Glutamatergic neuron (in vitro differentiated cells): Measurements from ENCODE around the gene PUDP. TPM values are rescaled to one million over a fixed set of nuclear protein-coding genes. Genes with fewer than 3 reads are reported as not detected.
"Not testable (repeated sequence)": the region's sequence is repeated elsewhere in the genome, so short reads cannot be mapped to it uniquely, and the experiment has no call there.

Experiments used
- DNase-seq: peaks from one replicate; pipeline ENCODE4 v3.0.0; 2022
- H3K27ac Mint-ChIP-seq: one replicate; pipeline ENCODE4 v1.8.0; 2020; ENCODE audit warnings: mild to moderate bottlenecking, mixed read lengths, inconsistent platforms; ENCODE audit not compliant: unreplicated experiment
- H3K27me3 Mint-ChIP-seq: one replicate; pipeline ENCODE4 v1.8.0; 2020; ENCODE audit warnings: mild to moderate bottlenecking, moderate library complexity, mixed read lengths, inconsistent platforms; ENCODE audit not compliant: unreplicated experiment
- H3K36me3 Mint-ChIP-seq: one replicate; pipeline ENCODE4 v1.8.0; 2020; ENCODE audit warnings: mild to moderate bottlenecking, mixed read lengths, inconsistent platforms; ENCODE audit not compliant: unreplicated experiment
- H3K4me1 Mint-ChIP-seq: one replicate; pipeline ENCODE4 v1.8.0; 2020; ENCODE audit warnings: mild to moderate bottlenecking, low read depth, mixed read lengths, inconsistent platforms; ENCODE audit not compliant: unreplicated experiment
- H3K4me3 Mint-ChIP-seq: one replicate; pipeline ENCODE4 v1.8.0; 2020; ENCODE audit warnings: mild to moderate bottlenecking, mixed read lengths, inconsistent platforms; ENCODE audit not compliant: unreplicated experiment
- H3K9me3 Mint-ChIP-seq: one replicate; pipeline ENCODE4 v1.8.0; 2020; ENCODE audit warnings: mild to moderate bottlenecking, moderate library complexity, mixed read lengths, inconsistent platforms; ENCODE audit not compliant: unreplicated experiment
- total RNA-seq: library from RNA; stranded (reverse); fragmentation: NEBNext Ultra II Directional; extraction: Animal tissue kit (Norgen Biotek cat#: 25700); gene quantifications from one replicate; pipeline ENCODE4 v1.2.1, GENCODE V29; 2021; ENCODE audit not compliant: unreplicated experiment
- TF ChIP-seq, protein P1 (sequence below): fragments of 200-600 bp; sonication (generic); IDR thresholded peaks from one replicate; pipeline ENCODE4 v1.5.0; 2021; ENCODE audit not compliant: partially characterized antibody, unreplicated experiment

PUDP gene
- total RNA-seq, 1 donor from 2014 or later = 22.7 TPM

DNA sequence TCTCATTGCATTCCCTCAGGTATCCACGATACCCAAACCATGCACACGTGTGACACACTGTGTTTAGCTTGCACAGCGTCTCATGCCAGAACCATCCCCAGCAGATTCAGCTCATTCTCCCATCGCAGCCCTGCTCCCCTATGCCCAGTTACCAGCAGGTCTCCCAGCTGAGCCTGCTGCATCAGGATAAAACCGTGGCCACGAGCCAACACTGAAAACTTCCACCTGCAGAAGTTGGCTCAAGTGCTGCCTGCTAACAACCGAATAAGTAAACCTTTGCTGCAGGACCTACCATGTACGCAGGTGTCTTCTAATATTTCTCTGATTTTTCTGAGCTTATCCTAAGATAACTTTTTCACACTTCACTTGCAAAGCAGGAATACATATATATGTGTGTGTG lies 120.9 kb downstream of the PUDP start:
- Mint-ChIP-seq H3K27ac (no peak overlapping the region), H3K9me3 (no peaks in the 10 kb centered on the region), H3K4me3 (no peak overlapping the region), H3K27me3 (peaks cover 2% of the 10 kb centered on the region), H3K4me1 (no peaks in the 10 kb centered on the region), H3K36me3 (no peaks in the 10 kb centered on the region)
- TF ChIP-seq, protein P1, sequence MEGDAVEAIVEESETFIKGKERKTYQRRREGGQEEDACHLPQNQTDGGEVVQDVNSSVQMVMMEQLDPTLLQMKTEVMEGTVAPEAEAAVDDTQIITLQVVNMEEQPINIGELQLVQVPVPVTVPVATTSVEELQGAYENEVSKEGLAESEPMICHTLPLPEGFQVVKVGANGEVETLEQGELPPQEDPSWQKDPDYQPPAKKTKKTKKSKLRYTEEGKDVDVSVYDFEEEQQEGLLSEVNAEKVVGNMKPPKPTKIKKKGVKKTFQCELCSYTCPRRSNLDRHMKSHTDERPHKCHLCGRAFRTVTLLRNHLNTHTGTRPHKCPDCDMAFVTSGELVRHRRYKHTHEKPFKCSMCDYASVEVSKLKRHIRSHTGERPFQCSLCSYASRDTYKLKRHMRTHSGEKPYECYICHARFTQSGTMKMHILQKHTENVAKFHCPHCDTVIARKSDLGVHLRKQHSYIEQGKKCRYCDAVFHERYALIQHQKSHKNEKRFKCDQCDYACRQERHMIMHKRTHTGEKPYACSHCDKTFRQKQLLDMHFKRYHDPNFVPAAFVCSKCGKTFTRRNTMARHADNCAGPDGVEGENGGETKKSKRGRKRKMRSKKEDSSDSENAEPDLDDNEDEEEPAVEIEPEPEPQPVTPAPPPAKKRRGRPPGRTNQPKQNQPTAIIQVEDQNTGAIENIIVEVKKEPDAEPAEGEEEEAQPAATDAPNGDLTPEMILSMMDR = no peak
- no peak for DNase-seq

DNA sequence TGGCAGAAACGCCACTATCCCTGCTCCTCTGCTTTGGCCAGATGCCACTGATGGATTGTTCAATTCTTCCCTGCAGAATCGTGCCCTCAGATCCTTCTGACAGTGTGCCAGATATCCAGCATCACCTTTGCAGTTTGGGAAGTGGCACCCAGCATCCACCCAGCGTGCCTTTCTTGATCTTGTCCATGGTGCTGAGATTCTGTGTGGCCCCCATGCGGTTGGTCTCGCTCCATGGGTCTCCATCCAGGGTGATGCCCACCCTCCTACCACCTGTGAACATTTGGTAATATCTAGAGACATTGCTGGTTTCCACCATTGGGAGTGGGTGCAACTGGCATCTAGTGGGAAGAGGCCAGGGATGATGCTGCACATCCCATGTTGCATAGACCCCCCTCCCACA lies 121.6 kb downstream of the PUDP start:
- H3K4me3 Mint-ChIP-seq, H3K36me3 Mint-ChIP-seq, H3K27ac Mint-ChIP-seq, DNase-seq, H3K27me3 Mint-ChIP-seq, H3K4me1 Mint-ChIP-seq, H3K9me3 Mint-ChIP-seq: not testable (repeated sequence)

DNA sequence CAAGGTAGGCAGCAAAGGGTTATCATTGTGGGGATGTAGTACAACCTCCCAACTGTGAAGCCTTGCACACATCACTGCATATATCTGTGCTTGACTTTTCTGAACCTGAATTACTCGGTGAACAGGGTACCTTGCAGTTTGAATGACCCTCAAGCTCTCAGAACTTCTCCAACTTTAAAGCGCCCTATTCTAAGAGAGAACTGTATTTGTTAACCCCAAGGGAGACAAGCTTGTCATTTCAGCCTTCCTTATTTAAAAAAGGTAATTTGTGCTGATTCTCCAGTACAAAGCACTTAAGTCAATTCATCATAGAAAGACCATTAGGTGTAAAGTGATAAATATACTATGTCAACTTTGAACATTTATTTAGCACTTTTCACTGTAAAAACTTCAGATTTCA lies 122.5 kb downstream of the PUDP start:
- H3K36me3 Mint-ChIP-seq = no peaks in the 10 kb centered on the region
- no peak overlapping the region for H3K27ac Mint-ChIP-seq
- H3K27me3 Mint-ChIP-seq = peaks cover 2% of the 10 kb centered on the region
- no peaks in the 10 kb centered on the region for H3K9me3 Mint-ChIP-seq
- H3K4me3 Mint-ChIP-seq = no peak overlapping the region
- DNase-seq = no peak
- no peaks in the 10 kb centered on the region for H3K4me1 Mint-ChIP-seq
- TF ChIP-seq, protein P1 = no peak

DNA sequence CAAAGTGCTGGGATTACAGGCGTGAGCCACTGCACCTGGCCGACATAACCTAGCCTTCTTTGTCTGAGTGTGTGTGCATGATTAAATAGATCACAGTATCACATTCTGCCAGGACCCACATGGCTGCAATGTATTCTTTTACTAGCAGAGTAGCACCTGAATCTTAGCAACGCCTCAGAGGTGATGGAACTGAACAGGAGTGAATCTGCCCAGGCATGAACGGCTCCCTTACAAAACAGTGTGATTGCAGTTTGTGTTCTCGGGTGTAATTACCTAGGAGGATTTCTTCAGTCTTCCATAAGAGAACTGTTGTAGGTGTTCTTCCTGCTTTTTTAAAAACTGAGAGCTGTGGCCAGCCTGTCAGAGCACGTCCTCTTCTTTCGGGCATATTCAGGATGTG lies 123.1 kb downstream of the PUDP start:
- Mint-ChIP-seq H3K27me3 (peaks cover 2% of the 10 kb centered on the region), H3K27ac (no peak overlapping the region), H3K9me3 (no peaks in the 10 kb centered on the region), H3K4me3 (no peak overlapping the region), H3K4me1 (no peaks in the 10 kb centered on the region), H3K36me3 (no peaks in the 10 kb centered on the region)
- DNase-seq = no peak
- TF ChIP-seq, protein P1 = no peak

DNA sequence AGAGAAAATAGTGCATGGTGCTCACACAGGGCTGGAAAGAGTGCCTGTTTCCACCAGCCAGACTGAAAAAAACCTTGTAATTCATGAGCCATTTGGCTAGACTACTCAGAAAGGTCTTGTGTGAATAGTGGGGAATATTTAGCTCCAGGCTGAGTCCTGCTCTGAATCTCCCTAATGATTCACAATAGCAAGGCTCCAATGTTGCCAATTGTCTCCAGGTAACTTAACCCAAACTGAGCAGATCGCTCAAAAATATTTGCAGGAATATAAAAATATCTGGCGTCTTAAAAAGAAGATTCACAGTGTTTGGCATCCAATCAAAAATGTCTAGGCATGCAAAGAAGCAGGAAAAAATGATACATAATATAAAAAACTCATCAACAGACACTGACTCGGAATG lies 125.0 kb downstream of the PUDP start:
- not testable (repeated sequence) for H3K4me1 Mint-ChIP-seq, DNase-seq, H3K27me3 Mint-ChIP-seq, H3K9me3 Mint-ChIP-seq, H3K36me3 Mint-ChIP-seq, H3K4me3 Mint-ChIP-seq, H3K27ac Mint-ChIP-seq

DNA sequence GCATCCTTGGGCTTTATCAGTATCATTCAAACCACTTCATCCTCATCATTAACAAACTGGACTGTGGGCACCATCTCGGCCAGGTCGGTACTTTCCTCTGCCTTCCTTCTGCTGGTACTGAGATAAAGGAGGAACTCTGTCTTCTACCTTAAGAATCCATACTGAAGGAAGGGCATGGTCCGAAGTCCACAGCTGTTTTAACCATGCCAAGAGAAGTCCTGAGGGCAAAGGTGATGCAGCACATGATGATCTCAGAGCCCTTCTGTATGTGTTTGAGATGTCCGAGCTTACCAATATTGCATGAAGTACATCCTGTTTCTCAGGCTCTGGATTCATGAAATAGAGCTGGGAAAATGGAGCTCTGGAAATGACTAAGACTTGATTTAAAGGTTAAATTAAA lies 126.0 kb downstream of the PUDP start:
- DNase-seq = no peak
- Mint-ChIP-seq H3K9me3 (no peaks in the 10 kb centered on the region), H3K27me3 (peaks cover 4% of the 10 kb centered on the region), H3K4me1 (no peaks in the 10 kb centered on the region), H3K27ac (no peak overlapping the region), H3K4me3 (no peak overlapping the region), H3K36me3 (no peaks in the 10 kb centered on the region)
- TF ChIP-seq, protein P1 = no peak
